GM15510 (cell line): Measurements from ENCODE around the gene MGST2.

ENCODE experiments used
- POLR2A ChIP-seq: IDR thresholded peaks from 3 replicates; pipeline ENCODE4 v1.6.1; 2011; ENCODE audit warnings: borderline replicate concordance; ENCODE audit not compliant: insufficient read length; ENCODE audit errors: extremely low read depth

The MGST2 gene

GRCh38 chr4:139734875-139735380 is 69.3 kb downstream of the MGST2 start:
- no peak for TF ChIP-seq POLR2A

- TF ChIP-seq POLR2A: no peak
Measured at GRCh38 chr4:139735381-139736273, 70.0 kb downstream of the MGST2 start.

GRCh38 chr4:139736274-139736660 is 70.6 kb downstream of the MGST2 start:
- TF ChIP-seq POLR2A: no peak

GRCh38 chr4:139736661-139737060 is 71.0 kb downstream of the MGST2 start:
- TF ChIP-seq POLR2A: no peak

- TF ChIP-seq POLR2A: no peak
Measured at GRCh38 chr4:139738846-139739613, 73.4 kb downstream of the MGST2 start.

- no peak for TF ChIP-seq POLR2A
Measured at GRCh38 chr4:139740121-139740520, 74.5 kb downstream of the MGST2 start.

GRCh38 chr4:139740531-139741041 is 75.0 kb downstream of the MGST2 start:
- no peak for TF ChIP-seq POLR2A

- TF ChIP-seq POLR2A: no peak
Measured at GRCh38 chr4:139743027-139743426, 77.4 kb downstream of the MGST2 start.

- TF ChIP-seq POLR2A: no peak
Measured at GRCh38 chr4:139744232-139744631, 78.6 kb downstream of the MGST2 start.

GRCh38 chr4:139745111-139745639 is 79.6 kb downstream of the MGST2 start:
- TF ChIP-seq POLR2A: no peak

- TF ChIP-seq POLR2A: no peak
Measured at GRCh38 chr4:139746431-139747171, 81.0 kb downstream of the MGST2 start.

GRCh38 chr4:139749338-139749737 is 83.7 kb downstream of the MGST2 start:
- TF ChIP-seq POLR2A: no peak

- TF ChIP-seq POLR2A: no peak
Measured at GRCh38 chr4:139749835-139750498, 84.3 kb downstream of the MGST2 start.

GRCh38 chr4:139753686-139754085 is 88.1 kb downstream of the MGST2 start:
- TF ChIP-seq POLR2A: no peak
